ENCODE results near the gene ZBTB21.

The ZBTB21 gene

DNA sequence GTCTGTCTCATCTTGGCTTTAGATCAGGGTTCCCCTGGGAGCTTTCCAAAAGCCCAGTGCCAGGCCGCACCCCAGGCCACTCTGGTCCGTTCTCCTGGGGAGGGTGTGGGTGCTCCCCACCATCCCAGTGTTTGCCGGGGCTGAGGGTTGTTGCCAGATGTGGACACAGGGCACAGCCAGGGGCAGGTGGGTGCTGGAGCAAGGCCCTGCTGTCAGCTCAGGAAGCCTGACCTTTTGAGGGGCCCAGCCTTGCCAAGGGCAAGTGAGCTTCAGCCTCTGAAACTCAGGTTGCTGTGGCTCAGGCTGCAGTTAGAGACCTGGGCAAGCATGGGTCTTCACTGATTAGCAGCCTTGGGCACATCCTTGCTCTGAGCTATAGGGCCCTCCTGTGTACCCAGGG is 22.8 kb upstream of the ZBTB21 start:
- CTCF ChIA-PET = interaction anchor here (0.8 kb wide), 1 partner anchor 216 kb away, joined by 3 read pairs; no protein-coding TSS in a partner anchor
- Mint-ChIP-seq H3K27ac (no peak overlapping the region), H3K9me3 (no peaks in the 10 kb centered on the region), H3K27me3 (peaks cover 29% of the 10 kb centered on the region), H3K4me3 (no peak overlapping the region), H3K4me1 (no peaks in the 10 kb centered on the region), H3K36me3 (no peaks in the 10 kb centered on the region)
- no peak for DNase-seq

DNA sequence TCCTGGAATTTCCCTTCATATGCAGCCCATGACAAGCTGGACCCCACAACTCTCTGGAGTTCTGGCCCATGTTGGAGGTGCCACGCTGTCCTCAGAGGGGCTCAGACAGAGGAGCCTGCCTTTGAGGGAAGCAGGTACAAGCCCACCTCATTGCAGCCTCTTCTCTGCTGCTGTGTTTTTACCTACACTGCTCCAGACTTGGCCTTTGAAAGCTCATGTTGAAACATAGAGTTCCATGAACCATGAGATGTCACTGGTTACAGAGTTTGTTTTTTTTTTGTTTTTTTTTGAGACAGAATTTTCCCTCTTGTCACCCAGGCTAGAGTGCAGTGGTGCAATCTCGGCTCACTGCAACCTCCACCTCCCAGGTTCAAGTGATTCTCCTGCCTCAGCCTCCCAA is 22.1 kb upstream of the ZBTB21 start:
- Mint-ChIP-seq H3K4me1 (no peaks in the 10 kb centered on the region), H3K4me3 (no peak overlapping the region), H3K27ac (no peak overlapping the region), H3K9me3 (no peaks in the 10 kb centered on the region), H3K27me3 (peaks cover 31% of the 10 kb centered on the region), H3K36me3 (no peaks in the 10 kb centered on the region)
- no peak for DNase-seq
- CTCF ChIA-PET = interaction anchor here (0.8 kb wide), 1 partner anchor 216 kb away, joined by 3 read pairs; no protein-coding TSS in a partner anchor

DNA sequence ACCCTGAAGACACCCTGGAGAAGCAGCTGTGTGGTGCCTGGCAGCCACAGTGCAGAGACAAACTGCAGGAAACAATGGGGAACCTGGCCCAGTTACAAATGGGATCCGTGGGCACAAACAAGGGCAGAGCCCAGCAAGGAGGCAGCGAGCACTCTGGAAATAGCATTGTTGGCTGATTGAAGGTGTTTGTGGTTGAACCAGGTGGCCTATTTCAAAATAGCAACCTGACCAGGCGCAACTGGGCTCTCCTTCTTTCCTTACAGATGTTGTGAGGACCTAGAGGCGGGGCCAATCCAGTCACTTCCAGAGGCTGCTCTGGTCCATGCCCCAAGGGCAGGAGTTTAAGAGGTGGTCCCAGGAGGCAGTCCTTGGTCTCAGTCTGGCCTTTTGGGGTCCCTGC is 21.7 kb upstream of the ZBTB21 start:
- no peak overlapping the region for H3K4me3 Mint-ChIP-seq
- CTCF ChIA-PET = no interaction called here

DNA sequence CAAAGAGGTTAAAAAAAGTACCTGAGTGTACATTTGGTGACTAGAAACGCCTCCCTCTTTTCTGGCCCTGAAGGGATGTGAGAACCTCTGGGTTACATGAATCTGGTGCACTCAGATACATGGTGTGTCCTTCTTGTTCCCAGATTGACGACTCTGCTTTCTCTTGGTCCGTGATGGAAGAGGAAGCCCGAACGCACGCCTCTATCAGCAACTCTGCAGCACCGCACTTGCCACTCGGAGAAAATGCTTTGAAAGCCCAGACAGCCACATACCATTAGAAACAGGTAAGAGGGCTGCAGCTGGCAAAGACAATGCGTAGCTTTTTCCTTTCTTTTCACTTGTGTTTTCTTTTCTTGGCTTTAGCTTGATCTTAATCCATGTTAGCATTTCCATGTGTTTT is 21.1 kb upstream of the ZBTB21 start:
- no peak for DNase-seq
- Mint-ChIP-seq H3K27me3 (peaks cover 32% of the 10 kb centered on the region), H3K36me3 (no peaks in the 10 kb centered on the region), H3K4me1 (no peaks in the 10 kb centered on the region), H3K4me3 (no peak overlapping the region), H3K9me3 (no peaks in the 10 kb centered on the region), H3K27ac (no peak overlapping the region)
- CTCF ChIA-PET = interaction anchor here (0.9 kb wide), 1 partner anchor 8 kb away, joined by 3 read pairs; no protein-coding TSS in a partner anchor

More for the DNA sequence above, 21.7 kb upstream of the ZBTB21 start:
- Mint-ChIP-seq H3K27ac (no peak overlapping the region), H3K27me3 (peaks cover 32% of the 10 kb centered on the region), H3K4me1 (no peaks in the 10 kb centered on the region), H3K36me3 (no peaks in the 10 kb centered on the region), H3K9me3 (no peaks in the 10 kb centered on the region)
- DNase-seq = no peak

DNA sequence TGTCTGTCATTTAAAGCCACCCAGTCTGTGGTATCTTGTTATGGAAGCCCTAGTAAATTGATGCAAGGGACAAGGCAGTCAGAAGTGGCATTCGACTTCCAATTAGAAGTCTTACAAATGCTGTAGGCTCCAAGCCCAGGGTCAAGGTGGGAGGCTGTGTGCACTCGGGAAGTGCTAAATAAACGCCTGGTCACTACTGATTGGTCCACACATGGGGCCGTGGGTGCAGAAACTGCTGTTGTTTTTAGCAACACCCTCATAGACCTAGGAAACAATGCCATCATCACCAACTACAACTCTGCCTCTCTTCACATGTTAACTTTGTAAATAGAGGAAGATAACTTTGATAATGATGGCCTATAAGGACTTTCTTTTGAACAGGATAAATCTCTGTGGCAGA is 20.2 kb upstream of the ZBTB21 start:
- DNase-seq = no peak
- Mint-ChIP-seq H3K36me3 (no peaks in the 10 kb centered on the region), H3K4me3 (no peak overlapping the region), H3K27me3 (peaks cover 41% of the 10 kb centered on the region), H3K9me3 (no peaks in the 10 kb centered on the region), H3K4me1 (no peaks in the 10 kb centered on the region), H3K27ac (no peak overlapping the region)
- CTCF ChIA-PET = interaction anchor here (0.9 kb wide), 1 partner anchor 9 kb away, joined by 3 read pairs; no protein-coding TSS in a partner anchor

DNA sequence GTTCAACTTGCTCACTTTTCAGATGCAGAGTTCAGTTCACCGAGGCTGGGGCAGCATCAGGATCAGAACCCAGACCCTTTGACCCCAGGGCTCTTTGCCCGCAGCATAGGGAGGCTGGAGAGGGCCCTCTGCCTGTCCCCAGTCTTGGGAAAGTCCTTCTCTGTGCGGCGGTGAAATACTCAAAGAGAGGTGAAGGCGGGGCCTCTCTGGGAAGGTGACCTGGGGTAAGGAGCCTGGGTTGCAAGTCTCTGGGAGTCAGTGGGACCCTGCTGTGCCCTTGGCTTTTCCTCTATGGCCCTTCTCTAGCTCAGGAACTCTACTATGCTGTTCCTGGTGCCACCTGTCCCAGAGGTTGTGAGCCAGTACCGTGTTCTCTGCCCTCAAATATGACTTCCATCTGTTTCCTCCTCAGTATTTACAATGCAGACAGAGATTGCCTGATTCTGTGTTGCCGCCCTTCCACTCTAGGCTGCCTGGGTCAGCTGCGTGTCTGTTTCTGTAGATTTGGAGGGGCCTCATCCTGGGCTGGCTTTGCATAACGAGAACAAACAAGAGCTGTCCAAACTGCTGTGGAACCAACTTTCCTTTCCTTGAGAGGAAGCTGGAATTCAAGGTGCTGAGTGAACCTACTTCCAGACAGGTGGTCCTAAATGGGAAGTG is 18.7 kb upstream of the ZBTB21 start:
- Mint-ChIP-seq H3K4me1 (no peaks in the 10 kb centered on the region), H3K27ac (no peak overlapping the region), H3K4me3 (no peak overlapping the region), H3K27me3 (peaks cover 47% of the 10 kb centered on the region), H3K9me3 (no peaks in the 10 kb centered on the region), H3K36me3 (no peaks in the 10 kb centered on the region)
- no peak for DNase-seq
- CTCF ChIA-PET = interaction anchor here (1.1 kb wide), 1 partner anchor 79 kb away, joined by 3 read pairs; no protein-coding TSS in a partner anchor

DNA sequence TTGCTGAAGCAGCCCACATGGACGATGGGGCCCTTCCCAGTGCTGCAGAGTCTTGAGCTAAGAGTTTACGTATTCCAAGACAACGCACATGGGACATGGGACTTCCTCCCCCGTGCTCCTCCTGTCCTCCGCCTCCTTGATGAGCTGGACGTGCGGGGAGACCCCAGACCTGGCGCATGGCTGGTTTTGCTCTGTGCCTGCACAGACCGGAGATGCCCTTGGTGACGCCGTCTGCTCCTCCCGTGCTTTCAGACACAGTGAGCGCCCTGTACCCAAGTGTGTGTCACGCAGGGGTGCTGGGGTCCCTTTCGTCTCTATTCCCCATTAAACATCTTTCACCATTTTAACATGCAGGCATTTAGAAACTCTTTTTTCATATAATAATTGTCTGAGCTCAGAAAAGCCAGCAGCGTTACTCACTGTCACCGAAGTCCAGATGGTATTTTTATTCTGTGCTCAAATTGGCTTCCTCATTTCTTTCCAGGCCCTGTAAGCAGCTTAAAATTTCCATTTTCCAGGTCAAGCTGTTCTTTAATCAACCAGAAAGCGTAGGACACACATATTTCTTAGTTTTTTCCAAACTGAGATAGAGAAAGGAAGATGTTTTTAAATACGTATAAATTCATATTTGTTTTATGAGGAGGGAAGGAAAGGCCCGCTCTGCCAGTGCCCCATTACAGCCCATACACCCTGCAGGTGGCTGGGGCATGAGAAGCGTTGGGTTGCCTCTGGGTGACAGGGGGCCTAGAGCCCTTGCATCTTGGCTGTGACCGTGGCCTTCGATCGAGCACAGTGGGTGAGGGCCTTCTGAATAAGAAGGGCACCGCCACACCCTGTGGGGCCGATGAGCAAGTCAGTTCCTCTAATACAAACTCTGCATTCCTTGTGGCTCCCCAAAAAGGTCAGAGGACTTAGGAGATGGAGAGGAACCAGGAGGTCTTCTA is 17.9 kb upstream of the ZBTB21 start:
- Mint-ChIP-seq H3K4me1 (no peaks in the 10 kb centered on the region), H3K27me3 (peaks cover 47% of the 10 kb centered on the region), H3K9me3 (no peaks in the 10 kb centered on the region), H3K36me3 (no peaks in the 10 kb centered on the region), H3K4me3 (no peak overlapping the region), H3K27ac (no peak overlapping the region)
- CTCF ChIA-PET = no interaction called here
- no peak for DNase-seq

DNA sequence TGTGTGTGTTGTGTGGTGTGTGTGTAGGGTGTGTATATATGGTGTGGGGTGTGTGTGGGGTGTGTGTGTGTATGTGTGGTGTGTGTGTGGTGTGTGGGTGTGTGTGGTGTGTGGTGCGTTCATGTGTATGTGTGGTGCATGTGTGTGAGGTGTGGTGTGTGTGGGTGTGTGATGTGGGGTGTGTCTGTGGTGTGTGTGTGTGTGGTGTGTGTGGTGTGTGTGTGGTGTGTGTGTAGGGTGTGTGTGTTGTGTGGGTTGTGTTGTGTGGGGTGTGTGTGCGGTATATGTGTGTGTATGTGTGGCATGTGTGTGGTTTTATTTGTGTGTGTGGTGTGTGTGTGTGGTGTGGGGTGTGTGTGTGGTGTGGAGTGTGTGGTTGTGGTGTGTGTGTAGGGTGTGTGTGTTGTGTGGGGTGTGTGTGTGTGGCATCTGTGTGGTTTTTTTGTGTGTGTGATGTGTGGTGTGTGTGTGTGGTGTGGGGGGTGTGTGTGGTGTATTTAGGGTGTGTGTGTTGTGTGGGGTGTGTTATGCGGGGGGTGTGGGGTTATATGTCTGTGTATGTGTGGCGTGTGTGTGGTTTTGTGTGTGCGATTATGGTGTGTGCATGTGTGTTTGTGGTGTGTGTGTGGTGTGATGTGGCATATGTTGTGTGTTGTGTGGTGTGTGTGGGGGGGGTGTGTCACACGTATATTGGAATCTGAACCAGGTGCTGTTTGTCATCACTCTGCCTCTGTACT is 17.1 kb upstream of the ZBTB21 start:
- Mint-ChIP-seq H3K4me3 (no peak overlapping the region), H3K9me3 (no peaks in the 10 kb centered on the region), H3K27me3 (peaks cover 43% of the 10 kb centered on the region), H3K36me3 (no peaks in the 10 kb centered on the region), H3K27ac (peak overlapping the region; percentile 15), H3K4me1 (no peaks in the 10 kb centered on the region)
- DNase-seq = no peak
- CTCF ChIA-PET = no interaction called here

DNA sequence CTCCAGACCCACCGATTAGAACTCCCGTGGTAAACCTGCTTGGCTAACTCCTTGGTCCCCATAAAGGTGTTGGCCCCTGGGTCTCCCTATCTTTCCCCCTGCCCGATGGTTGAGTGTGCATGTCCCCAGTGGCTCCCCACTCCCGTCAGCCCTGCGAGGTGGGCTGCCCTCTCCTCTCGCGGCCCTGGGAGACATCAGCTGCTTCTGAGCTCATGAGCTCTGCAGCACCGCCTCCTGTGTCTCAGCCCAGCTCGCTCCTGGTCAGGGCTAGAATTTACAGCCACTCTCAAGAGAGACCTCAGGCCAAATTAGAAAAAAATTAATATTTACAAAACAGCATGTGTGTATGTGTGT is 15.9 kb upstream of the ZBTB21 start:
- no peaks in the 10 kb centered on the region for H3K9me3 Mint-ChIP-seq
- no peak overlapping the region for H3K27ac Mint-ChIP-seq
- no peaks in the 10 kb centered on the region for H3K4me1 Mint-ChIP-seq
- H3K36me3 Mint-ChIP-seq = no peaks in the 10 kb centered on the region
- no peak overlapping the region for H3K4me3 Mint-ChIP-seq
- H3K27me3 Mint-ChIP-seq = peaks cover 39% of the 10 kb centered on the region
- CTCF ChIA-PET = no interaction called here
- no peak for DNase-seq

DNA sequence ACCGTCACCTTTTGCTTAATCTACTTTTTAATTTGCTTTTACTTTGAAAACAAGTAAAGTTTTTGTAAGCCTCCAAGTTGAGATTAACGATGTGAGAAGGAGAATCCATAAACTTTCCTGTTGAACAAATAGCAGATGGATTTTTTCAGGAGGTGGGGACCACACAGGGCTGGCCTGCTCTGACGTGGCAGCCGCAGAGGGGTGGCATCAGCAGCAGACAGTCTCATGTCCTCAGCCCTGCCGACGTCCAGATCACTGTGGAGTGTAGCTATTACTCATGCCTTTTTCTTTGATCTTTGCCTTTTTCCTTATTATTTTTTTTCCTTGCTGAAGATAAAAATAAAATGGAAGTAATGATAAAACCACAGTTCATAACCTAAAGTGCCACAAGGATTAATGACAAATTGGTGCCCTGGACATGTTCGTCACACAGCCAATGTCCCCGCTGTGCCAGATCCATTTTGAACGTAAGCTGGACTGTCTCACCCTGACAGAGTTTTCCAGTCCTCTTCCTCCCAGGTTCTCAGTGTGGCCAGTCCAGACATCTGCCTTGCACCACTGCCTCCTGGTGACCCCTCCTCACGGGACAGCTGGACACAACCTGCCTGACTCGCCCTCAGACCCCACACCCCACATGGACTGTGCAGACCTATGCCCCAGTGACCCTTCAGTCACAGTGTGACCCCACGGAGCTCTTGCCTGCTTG is 15.4 kb upstream of the ZBTB21 start:
- Mint-ChIP-seq H3K4me3 (no peak overlapping the region), H3K36me3 (no peaks in the 10 kb centered on the region), H3K9me3 (no peaks in the 10 kb centered on the region), H3K27ac (no peak overlapping the region), H3K4me1 (no peaks in the 10 kb centered on the region), H3K27me3 (peaks cover 39% of the 10 kb centered on the region)
- DNase-seq = no peak
- CTCF ChIA-PET = no interaction called here

DNA sequence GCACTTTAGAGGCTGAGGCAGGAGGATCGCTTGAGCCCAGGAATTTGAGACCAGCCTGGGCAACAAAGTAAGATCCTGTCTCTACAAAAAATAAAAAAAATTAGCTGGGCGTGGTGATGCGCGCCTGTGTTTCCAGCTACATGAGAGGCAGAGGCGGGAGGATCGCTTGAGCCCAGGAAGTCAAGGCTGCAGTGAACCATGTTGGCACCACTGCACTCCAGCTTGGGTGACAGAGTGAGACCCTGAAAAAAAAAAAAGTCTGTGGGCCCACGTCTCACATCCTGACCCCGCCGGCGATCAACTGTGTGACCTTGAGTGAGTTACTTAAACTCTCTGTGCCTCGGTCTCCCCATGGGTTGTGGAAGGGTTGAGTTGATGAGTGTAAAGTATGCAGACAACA is 12.7 kb upstream of the ZBTB21 start:
- no peaks in the 10 kb centered on the region for H3K9me3 Mint-ChIP-seq
- H3K27ac Mint-ChIP-seq = no peak overlapping the region
- CTCF ChIA-PET = interaction anchor here (0.6 kb wide), 1 partner anchor 91 kb away, joined by 3 read pairs; no protein-coding TSS in a partner anchor
- DNase-seq = no peak
- no peak overlapping the region for H3K4me3 Mint-ChIP-seq
- peaks cover 40% of the 10 kb centered on the region for H3K27me3 Mint-ChIP-seq
- no peaks in the 10 kb centered on the region for H3K36me3 Mint-ChIP-seq
- H3K4me1 Mint-ChIP-seq = no peaks in the 10 kb centered on the region

DNA sequence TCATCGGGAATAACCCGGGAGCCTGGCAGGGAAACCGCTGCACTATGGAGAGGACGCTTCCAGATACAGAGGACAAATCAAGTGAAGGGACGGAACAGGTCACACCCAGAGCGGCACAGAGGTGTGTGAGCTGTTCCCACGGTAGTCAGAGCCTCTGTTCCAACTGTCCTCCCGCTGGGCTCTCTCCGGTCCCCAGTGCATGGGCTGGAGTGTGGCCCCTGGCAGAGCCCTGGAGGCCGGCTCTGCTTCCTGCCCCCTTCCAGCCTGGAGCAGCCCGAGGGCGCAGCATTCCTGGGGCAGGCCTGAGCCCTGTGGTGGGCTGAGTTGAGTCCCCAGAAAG is 11.9 kb upstream of the ZBTB21 start:
- H3K4me3 Mint-ChIP-seq = no peak overlapping the region
- CTCF ChIA-PET = no interaction called here
- H3K27me3 Mint-ChIP-seq = peaks cover 36% of the 10 kb centered on the region
- H3K9me3 Mint-ChIP-seq = no peaks in the 10 kb centered on the region
- H3K27ac Mint-ChIP-seq = no peak overlapping the region
- H3K4me1 Mint-ChIP-seq = no peaks in the 10 kb centered on the region
- no peak for DNase-seq
- no peaks in the 10 kb centered on the region for H3K36me3 Mint-ChIP-seq

DNA sequence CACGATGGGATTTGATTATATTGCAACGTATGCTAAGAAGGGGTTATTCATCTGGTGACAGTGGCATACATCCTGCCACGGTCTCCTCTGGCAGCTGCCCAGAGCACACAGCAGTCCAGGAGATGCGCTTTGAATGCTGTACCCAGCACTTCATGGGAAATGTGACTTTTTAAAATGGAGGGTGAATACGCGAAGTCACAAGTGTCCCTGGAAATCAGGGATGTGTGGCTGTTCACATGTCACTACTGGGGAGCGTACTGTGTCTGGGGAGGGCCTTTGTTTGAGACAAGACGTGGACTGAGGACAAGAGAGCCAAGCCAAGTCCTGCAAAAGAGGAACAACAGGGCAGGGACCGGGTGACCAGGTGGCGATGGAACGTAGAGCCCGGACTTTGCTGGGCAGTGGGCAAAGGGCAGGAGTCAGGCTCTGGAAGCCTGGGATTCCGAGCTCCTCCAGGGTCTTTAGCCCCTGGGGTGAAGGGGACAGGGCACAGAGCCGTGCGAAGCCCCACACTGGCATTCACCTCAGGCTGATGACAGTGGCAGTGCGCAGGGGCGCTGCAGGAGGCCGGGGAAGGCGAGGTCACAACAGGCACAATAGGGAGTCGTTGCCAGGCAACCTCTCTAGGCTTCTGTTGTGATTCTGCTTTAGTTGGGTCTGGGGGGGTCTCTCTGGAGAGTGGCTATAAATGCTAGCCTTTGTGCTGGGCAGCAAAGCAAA is 11.4 kb upstream of the ZBTB21 start:
- no peak overlapping the region for H3K4me3 Mint-ChIP-seq
- H3K27me3 Mint-ChIP-seq = peaks cover 36% of the 10 kb centered on the region
- CTCF ChIA-PET = interaction anchor here (0.6 kb wide), 1 partner anchor 86 kb away, joined by 4 read pairs; no protein-coding TSS in a partner anchor
- H3K9me3 Mint-ChIP-seq = no peaks in the 10 kb centered on the region
- DNase-seq = no peak
- no peak overlapping the region for H3K27ac Mint-ChIP-seq
- no peaks in the 10 kb centered on the region for H3K36me3 Mint-ChIP-seq
- no peaks in the 10 kb centered on the region for H3K4me1 Mint-ChIP-seq

Measured in activated naive CD4-positive, alpha-beta T cell treated with anti-CD3 and anti-CD28 coated beads, Interleukin-2, amount 10 ng/mL, durations not matched to agents 7 days and 5 days (primary cell).